ENCODE results near the gene FARP1.

FARP1 gene

GRCh38 chr13:98200211-98200878, 57.5 kb downstream of the FARP1 start:
- no peak for DNase-seq (ENCODE audit: low read depth, low spot score)

- DNase-seq (ENCODE audit: low read depth, low spot score), result no peak
These were observed 58.3 kb downstream of the FARP1 start for GRCh38 chr13:98201189-98201588.

GRCh38 chr13:98201984-98202383, 59.1 kb downstream of the FARP1 start:
- DNase-seq (ENCODE audit: low read depth, low spot score), result no peak

- no peak for DNase-seq (ENCODE audit: low read depth, low spot score)
These were observed 60.9 kb downstream of the FARP1 start for GRCh38 chr13:98203646-98204326.

- DNase-seq (ENCODE audit: low read depth, low spot score), result no peak
These were observed 61.7 kb downstream of the FARP1 start for GRCh38 chr13:98204546-98204945.

- no peak for DNase-seq (ENCODE audit: low read depth, low spot score)
These were observed 64.1 kb downstream of the FARP1 start for GRCh38 chr13:98206946-98207345.

- no peak for DNase-seq (ENCODE audit: low read depth, low spot score)
These were observed 64.5 kb downstream of the FARP1 start for GRCh38 chr13:98207416-98207815.

- no peak for DNase-seq (ENCODE audit: low read depth, low spot score)
These were observed 65.7 kb downstream of the FARP1 start for GRCh38 chr13:98208606-98209005.

- DNase-seq (ENCODE audit: low read depth, low spot score), result no peak
These were observed 69.9 kb downstream of the FARP1 start for GRCh38 chr13:98212763-98213162.

- no peak for DNase-seq (ENCODE audit: low read depth, low spot score)
These were observed 70.5 kb downstream of the FARP1 start for GRCh38 chr13:98213354-98213753.

- no peak for DNase-seq (ENCODE audit: low read depth, low spot score)
These were observed 71.2 kb downstream of the FARP1 start for GRCh38 chr13:98214008-98214643.

- DNase-seq (ENCODE audit: low read depth, low spot score), result no peak
These were observed 71.8 kb downstream of the FARP1 start for GRCh38 chr13:98214707-98215106.

- no peak for DNase-seq (ENCODE audit: low read depth, low spot score)
These were observed 72.6 kb downstream of the FARP1 start for GRCh38 chr13:98215508-98215907.

- no peak for DNase-seq (ENCODE audit: low read depth, low spot score)
These were observed 73.3 kb downstream of the FARP1 start for GRCh38 chr13:98216135-98216565.

GRCh38 chr13:98216711-98217285, 73.9 kb downstream of the FARP1 start:
- no peak for DNase-seq (ENCODE audit: low read depth, low spot score)

- DNase-seq (ENCODE audit: low read depth, low spot score), result no peak
These were observed 74.7 kb downstream of the FARP1 start for GRCh38 chr13:98217597-98217996.

- no peak for DNase-seq (ENCODE audit: low read depth, low spot score)
These were observed 76.8 kb downstream of the FARP1 start for GRCh38 chr13:98219685-98220084.

GRCh38 chr13:98220271-98220791, 77.4 kb downstream of the FARP1 start:
- DNase-seq (ENCODE audit: low read depth, low spot score), result no peak

- DNase-seq (ENCODE audit: low read depth, low spot score), result no peak
These were observed 78.3 kb downstream of the FARP1 start for GRCh38 chr13:98221234-98221633.

- no peak for DNase-seq (ENCODE audit: low read depth, low spot score)
These were observed 79.2 kb downstream of the FARP1 start for GRCh38 chr13:98222081-98222554.

GRCh38 chr13:98222816-98223215, 79.9 kb downstream of the FARP1 start:
- no peak for DNase-seq (ENCODE audit: low read depth, low spot score)

- no peak for DNase-seq (ENCODE audit: low read depth, low spot score)
These were observed 80.8 kb downstream of the FARP1 start for GRCh38 chr13:98223741-98224140.

Data from activated naive CD8-positive, alpha-beta T cell treated with anti-CD3 and anti-CD28 coated beads, Interleukin-2, amount 50 U/mL, for 16 hours (primary cell).